ENCODE results near the gene APLN.

- TF ChIP-seq POLR2A (IDR thresholded peaks at IDR 0.05; ENCODE audit: extremely low read depth, insufficient read length) (no peak), CTCF (IDR thresholded peaks at IDR 0.05; ENCODE audit: low read depth, low read length) (no peak), MAX (IDR thresholded peaks at IDR 0.05; ENCODE audit: low read depth, low read length) (no peak), MYC (IDR thresholded peaks at IDR 0.05; ENCODE audit: low read depth, low read length) (no peak)
These were observed 41.2 kb downstream of the APLN start for GRCh38 chrX:129613596-129613995.

Data from NB4 (cell line).